PC-9 (cell line): ENCODE measurements around the gene CFAP61. TPM values are rescaled to one million over a fixed set of nuclear protein-coding genes. Genes with fewer than 3 reads are reported as not detected.

Experiments used
- BruUV-seq: library from RNA; stranded (reverse); fragments of 400-500 nt; replicated peaks from 2 replicates; lab custom pipeline; 2021; lab: Mats Ljungman, UMichigan
- CTCF ChIA-PET: fragments of 300-600 bp; sonication (Branson Sonifier 250); formaldehyde crosslinking; loops from one replicate; lab custom pipeline; 2022; ENCODE audit warnings: antibody characterized with exemption; lab: Charles Lee
- POLR2A ChIA-PET: fragments of 300-600 bp; sonication (Branson Sonifier 250); formaldehyde crosslinking; loops from one replicate; lab custom pipeline; 2022; ENCODE audit warnings: antibody characterized with exemption; ENCODE audit not compliant: unreplicated experiment; lab: Charles Lee
- DNase-seq, 2 experiments: peaks; one replicate each; pipeline versions ENCODE4 v3.0.0 to v3.0.0-alpha.2; 2015 to 2022; ENCODE audit warnings: mixed read lengths in 1 of 2
- H2AFZ ChIP-seq: fragments of 200-600 bp; sonication (generic); 2 replicates; pipeline ENCODE4 v1.8.1; 2017; ENCODE audit warnings: antibody characterized with exemption
- H3F3A ChIP-seq: fragments of 200-600 bp; sonication (generic); 2 replicates; pipeline ENCODE4 v1.8.1; 2017; ENCODE audit warnings: antibody characterized with exemption, mild to moderate bottlenecking, low read depth; ENCODE audit not compliant: insufficient read depth
- H3K27ac ChIP-seq: fragments of 200-600 bp; sonication (generic); 2 replicates; pipeline ENCODE4 v1.6.1; 2016; ENCODE audit warnings: mixed run types
- H3K27me3 ChIP-seq: fragments of 200-600 bp; sonication (generic); 2 replicates; pipeline ENCODE4 v1.6.1; 2016; ENCODE audit warnings: low read depth, mixed run types; ENCODE audit not compliant: insufficient read depth
- H3K36me3 ChIP-seq: fragments of 200-600 bp; sonication (generic); 2 replicates; pipeline ENCODE4 v1.6.1; 2016; ENCODE audit warnings: low read depth, mixed run types
- H3K4me1 ChIP-seq: fragments of 200-600 bp; sonication (generic); replicated peaks from 2 replicates; pipeline ENCODE4 v1.6.1; 2016; ENCODE audit warnings: mixed run types; ENCODE audit not compliant: insufficient read depth
- H3K4me2 ChIP-seq: fragments of 200-600 bp; sonication (generic); 2 replicates; pipeline ENCODE4 v1.6.1; 2017; ENCODE audit warnings: mixed run types
- H3K4me3 ChIP-seq: fragments of 200-600 bp; sonication (generic); 2 replicates; pipeline ENCODE4 v1.6.1; 2016; ENCODE audit warnings: mixed run types
- H3K79me2 ChIP-seq: fragments of 200-600 bp; sonication (generic); 2 replicates; pipeline ENCODE4 v1.6.1; 2017; ENCODE audit warnings: low read depth, mixed run types
- H3K9me2 ChIP-seq: fragments of 200-600 bp; sonication (generic); 2 replicates; pipeline ENCODE4 v1.8.1; 2017; ENCODE audit warnings: mild to moderate bottlenecking; ENCODE audit not compliant: insufficient read depth
- H3K9me3 ChIP-seq: fragments of 200-600 bp; sonication (generic); 2 replicates; pipeline ENCODE4 v1.8.1; 2016; ENCODE audit warnings: low read depth; ENCODE audit not compliant: insufficient read depth
- H4K20me1 ChIP-seq: fragments of 200-600 bp; sonication (generic); 2 replicates; pipeline ENCODE4 v1.8.1; 2017; ENCODE audit not compliant: insufficient read depth
- EZH2 ChIP-seq: fragments of 200-600 bp; sonication (generic); IDR thresholded peaks from 2 replicates; pipeline ENCODE4 v1.8.0; 2017; ENCODE audit warnings: antibody characterized with exemption, low read depth
- intact Hi-C: fragments of 100-400 bp; cut with micrococcal nuclease; formaldehyde crosslinking; loops from one replicate; pipeline ENCODE4 v1.10.0; 2022; ENCODE audit not compliant: unreplicated experiment
- total RNA-seq: library from RNA; stranded (reverse); gene quantifications from 2 replicates; pipeline ENCODE4 v1.2.3, GENCODE V29; 2021
- TF ChIP-seq, protein P1 (sequence below): fragments of 200-600 bp; sonication (generic); conservative IDR thresholded peaks from 2 replicates; pipeline ENCODE4 v1.6.1; 2017; ENCODE audit warnings: mixed run types, antibody characterized with exemption, mild to moderate bottlenecking, moderate library complexity

CFAP61 gene
- total RNA-seq, 1 experiment from 2014 or later: 2.6 TPM

DNA sequence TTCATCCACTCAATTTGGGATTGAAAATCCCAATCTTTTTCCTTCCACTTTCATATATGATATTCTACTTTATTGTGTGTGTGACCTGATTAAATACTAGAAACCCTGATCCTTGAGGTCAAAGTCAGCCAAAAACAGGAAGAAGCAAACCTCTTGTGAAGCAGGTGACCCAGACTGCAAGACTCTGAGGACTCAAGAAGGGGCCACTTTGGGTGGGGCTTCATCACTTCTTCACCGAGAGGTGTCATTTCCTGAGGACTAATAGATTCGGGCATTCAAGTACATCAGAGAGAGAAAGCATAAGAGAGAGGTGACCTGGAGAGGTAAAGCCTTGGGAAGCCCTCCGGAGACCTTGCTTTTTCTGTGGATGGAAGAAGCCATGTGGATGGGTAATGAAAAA, 129.0 kb downstream of the CFAP61 start:
- Histone ChIP-seq H3F3A (no peaks in the 10 kb centered on the region), H3K9me3 (no peaks in the 10 kb centered on the region), H3K4me1 (no peaks in the 10 kb centered on the region), H3K4me2 (no peak overlapping the region), H3K4me3 (no peak overlapping the region), H4K20me1 (no peaks in the 10 kb centered on the region), H3K9me2 (no peaks in the 10 kb centered on the region), H3K27me3 (0 out of 2 replicates have a peak, but pooled peaks cover 7% of the 10 kb centered on the region), H3K36me3 (no peaks in the 10 kb centered on the region), H3K79me2 (no peaks in the 10 kb centered on the region), H3K27ac (no peak overlapping the region), H2AFZ (no peak overlapping the region)
- BruUV-seq: no TSS peak
- DNase-seq: no peak
- ChIA-PET POLR2A (no interaction called here), CTCF (no interaction called here)
- TF ChIP-seq, protein P1, sequence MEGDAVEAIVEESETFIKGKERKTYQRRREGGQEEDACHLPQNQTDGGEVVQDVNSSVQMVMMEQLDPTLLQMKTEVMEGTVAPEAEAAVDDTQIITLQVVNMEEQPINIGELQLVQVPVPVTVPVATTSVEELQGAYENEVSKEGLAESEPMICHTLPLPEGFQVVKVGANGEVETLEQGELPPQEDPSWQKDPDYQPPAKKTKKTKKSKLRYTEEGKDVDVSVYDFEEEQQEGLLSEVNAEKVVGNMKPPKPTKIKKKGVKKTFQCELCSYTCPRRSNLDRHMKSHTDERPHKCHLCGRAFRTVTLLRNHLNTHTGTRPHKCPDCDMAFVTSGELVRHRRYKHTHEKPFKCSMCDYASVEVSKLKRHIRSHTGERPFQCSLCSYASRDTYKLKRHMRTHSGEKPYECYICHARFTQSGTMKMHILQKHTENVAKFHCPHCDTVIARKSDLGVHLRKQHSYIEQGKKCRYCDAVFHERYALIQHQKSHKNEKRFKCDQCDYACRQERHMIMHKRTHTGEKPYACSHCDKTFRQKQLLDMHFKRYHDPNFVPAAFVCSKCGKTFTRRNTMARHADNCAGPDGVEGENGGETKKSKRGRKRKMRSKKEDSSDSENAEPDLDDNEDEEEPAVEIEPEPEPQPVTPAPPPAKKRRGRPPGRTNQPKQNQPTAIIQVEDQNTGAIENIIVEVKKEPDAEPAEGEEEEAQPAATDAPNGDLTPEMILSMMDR: no peak
- no peak for TF ChIP-seq EZH2
- intact Hi-C loops: no loop called here

DNA sequence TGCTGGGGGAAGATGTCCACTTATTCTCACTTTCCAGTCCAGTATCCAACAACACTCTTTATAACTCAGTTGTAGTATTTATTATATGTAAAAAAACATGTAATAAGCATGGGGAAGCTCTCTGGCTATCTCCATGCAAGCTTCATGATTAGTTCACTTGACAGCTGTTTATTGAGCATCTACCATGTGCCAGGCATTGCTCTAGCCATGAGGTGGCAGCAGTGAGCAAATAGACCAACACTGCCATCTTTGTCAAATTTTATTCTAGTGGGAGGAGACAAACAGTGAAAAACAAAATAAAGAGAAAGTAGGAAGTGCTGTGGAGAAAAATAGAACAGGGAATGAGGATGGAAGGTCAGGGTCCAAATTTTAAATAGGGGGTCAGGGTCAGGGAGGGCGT, 131.8 kb downstream of the CFAP61 start:
- no peaks in the 10 kb centered on the region for H3K4me1 ChIP-seq
- H3K4me3 ChIP-seq: no peak overlapping the region
- no TSS peak for BruUV-seq
- no peak for DNase-seq
- H2AFZ ChIP-seq: no peak overlapping the region
- H3K79me2 ChIP-seq: no peaks in the 10 kb centered on the region
- intact Hi-C loops: no loop called here
- no peaks in the 10 kb centered on the region for H3K9me3 ChIP-seq
- 0 out of 2 replicates have a peak, but pooled peaks cover 4% of the 10 kb centered on the region for H3K27me3 ChIP-seq
- no peaks in the 10 kb centered on the region for H3K36me3 ChIP-seq
- ChIA-PET CTCF (no interaction called here), POLR2A (no interaction called here)
- H4K20me1 ChIP-seq: no peaks in the 10 kb centered on the region
- no peaks in the 10 kb centered on the region for H3K9me2 ChIP-seq
- H3F3A ChIP-seq: no peaks in the 10 kb centered on the region
- H3K4me2 ChIP-seq: no peak overlapping the region
- H3K27ac ChIP-seq: no peak overlapping the region
- TF ChIP-seq, protein P1: peak; percentile 47; the same call in 1 of the 2 replicates
- no peak for TF ChIP-seq EZH2

DNA sequence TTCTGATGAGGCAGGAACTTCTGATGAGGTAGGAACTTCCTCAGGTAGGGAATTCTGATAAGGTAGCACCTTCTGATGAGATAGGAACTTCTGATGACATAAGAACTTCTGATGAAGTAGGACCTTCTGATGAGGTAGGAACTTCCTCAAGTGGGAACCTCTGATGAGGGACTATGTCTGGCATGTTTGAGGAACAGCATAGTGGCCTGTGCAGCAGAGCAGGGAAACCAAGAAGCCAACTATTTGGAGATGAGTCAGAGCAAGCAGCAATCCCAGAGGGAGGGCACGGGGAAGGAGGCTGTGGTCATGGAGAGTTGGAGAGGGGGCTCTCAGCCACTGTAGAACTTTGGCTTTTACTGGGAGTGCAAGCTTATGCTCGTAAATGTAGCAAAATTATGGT, 132.4 kb downstream of the CFAP61 start:
- no peak overlapping the region for H2AFZ ChIP-seq
- DNase-seq: no peak
- POLR2A ChIA-PET: no interaction called here
- H3F3A ChIP-seq: no peaks in the 10 kb centered on the region
- no peak overlapping the region for H3K27ac ChIP-seq
- no peaks in the 10 kb centered on the region for H3K4me1 ChIP-seq
- H3K4me2 ChIP-seq: no peak overlapping the region
- no peak for TF ChIP-seq EZH2
- TF ChIP-seq, protein P1: no peak
- no peaks in the 10 kb centered on the region for H3K36me3 ChIP-seq
- intact Hi-C loops: no loop called here
- H3K9me3 ChIP-seq: no peaks in the 10 kb centered on the region
- no peaks in the 10 kb centered on the region for H4K20me1 ChIP-seq
- BruUV-seq: no TSS peak
- 0 out of 2 replicates have a peak, but pooled peaks cover 4% of the 10 kb centered on the region for H3K27me3 ChIP-seq
- no peaks in the 10 kb centered on the region for H3K79me2 ChIP-seq
- H3K4me3 ChIP-seq: no peak overlapping the region
- CTCF ChIA-PET: no interaction called here
- no peaks in the 10 kb centered on the region for H3K9me2 ChIP-seq
